GM12874 (cell line): ENCODE measurements around the gene EID2.

Source experiments
- CTCF ChIP-seq: IDR thresholded peaks from 2 replicates; pipeline ENCODE4 v1.5.1; 2011; ENCODE audit warnings: low read depth, mild to moderate bottlenecking, control low read depth, low read length, moderate library complexity; ENCODE audit not compliant: insufficient read depth

Gene EID2

GRCh38 chr19:39492788-39493187 is 47.2 kb downstream of the EID2 start:
- no peak for TF ChIP-seq CTCF

GRCh38 chr19:39492225-39492624 is 47.7 kb downstream of the EID2 start:
- no peak for TF ChIP-seq CTCF

- TF ChIP-seq CTCF: no peak
Measured at GRCh38 chr19:39489756-39490155, 50.2 kb downstream of the EID2 start.
